Keratinocyte (primary cell): Measurements from ENCODE around the gene STARD8. TPM values are rescaled to one million over a fixed set of nuclear protein-coding genes. Genes with fewer than 3 reads are reported as not detected.

Experiments used
- DNase-seq: peaks from one replicate; pipeline ENCODE4 v3.0.0-alpha.2; 2011; ENCODE audit warnings: low read depth, missing footprints, low spot score
- FAIRE-seq: peaks from 2 replicates; lab custom pipeline; 2011; peaks lifted over from hg19 to GRCh38; lab: Jason Lieb, UNC
- H2AFZ ChIP-seq: 2 replicates; pipeline ENCODE4 v1.6.0; 2012; ENCODE audit warnings: low read length, control low read depth, inconsistent platforms; ENCODE audit not compliant: control insufficient read depth
- H3K27ac ChIP-seq: 2 replicates; pipeline ENCODE4 v1.5.1; 2011; ENCODE audit warnings: low read length; ENCODE audit not compliant: control insufficient read depth, insufficient read depth
- H3K27me3 ChIP-seq: 3 replicates; pipeline ENCODE4 v1.6.0; 2011; ENCODE audit warnings: low read length; ENCODE audit not compliant: control insufficient read depth, insufficient read depth; ENCODE audit errors: extremely low read depth
- H3K36me3 ChIP-seq, 2 experiments: 2 replicates in 1 of 2; 3 replicates in 1 of 2; pipeline ENCODE4 v1.5.1; 2011; ENCODE audit warnings: low read length in 2 of 2, mild to moderate bottlenecking in 1 of 2; ENCODE audit not compliant: control insufficient read depth in 2 of 2, insufficient read depth in 2 of 2; ENCODE audit errors: extremely low read depth in 1 of 2
- H3K4me1 ChIP-seq: 3 replicates; pipeline ENCODE4 v1.5.1; 2011; ENCODE audit warnings: low read length; ENCODE audit not compliant: control insufficient read depth, insufficient read depth; ENCODE audit errors: extremely low read depth
- H3K4me2 ChIP-seq: 3 replicates; pipeline ENCODE4 v1.6.0; 2011; ENCODE audit warnings: low read depth, low read length; ENCODE audit not compliant: control insufficient read depth, insufficient read depth; ENCODE audit errors: extremely low read depth
- H3K4me3 ChIP-seq, 3 experiments: fragments of 200-600 bp in 1 of 3; sonication (generic) in 1 of 3; 2 replicates in 2 of 3; 3 replicates in 1 of 3; pipeline ENCODE4 v1.5.1; 2011 to 2016; ENCODE audit warnings: low read length in 3 of 3, mild to moderate bottlenecking in 3 of 3, control low read depth in 2 of 3, inconsistent platforms in 1 of 3, low read depth in 1 of 3, mixed read lengths in 1 of 3, mixed run types in 1 of 3, moderate library complexity in 1 of 3; ENCODE audit not compliant: control insufficient read depth in 2 of 3, insufficient read depth in 2 of 3; ENCODE audit errors: extremely low read depth in 1 of 3
- H3K79me2 ChIP-seq: 2 replicates; pipeline ENCODE4 v1.6.0; 2012; ENCODE audit warnings: low read length; ENCODE audit not compliant: control insufficient read depth, insufficient read depth
- H3K9ac ChIP-seq: 3 replicates; pipeline ENCODE4 v1.6.0; 2011; ENCODE audit warnings: low read length; ENCODE audit not compliant: control insufficient read depth, insufficient read depth; ENCODE audit errors: extremely low read depth
- H3K9me1 ChIP-seq: 3 replicates; pipeline ENCODE4 v1.6.0; 2011; ENCODE audit warnings: low read length; ENCODE audit not compliant: control insufficient read depth, insufficient read depth; ENCODE audit errors: extremely low read depth
- H3K9me3 ChIP-seq: 2 replicates; pipeline ENCODE4 v1.5.1; 2012; ENCODE audit warnings: low read depth, low read length; ENCODE audit not compliant: control insufficient read depth
- H4K20me1 ChIP-seq: 3 replicates; pipeline ENCODE4 v1.6.0; 2011; ENCODE audit warnings: low read length; ENCODE audit not compliant: control insufficient read depth, insufficient read depth; ENCODE audit errors: extremely low read depth
- CTCF ChIP-seq, 3 experiments: IDR thresholded peaks in 1 of 3; conservative IDR thresholded peaks in 1 of 3; optimal IDR thresholded peaks in 1 of 3; 2 replicates in 2 of 3; 3 replicates in 1 of 3; pipeline versions ENCODE3 to v1.5.1; 2011; ENCODE audit warnings: low read length in 3 of 3, mild to moderate bottlenecking in 3 of 3, moderate library complexity in 2 of 3, control low read depth in 1 of 3, inconsistent platforms in 1 of 3; ENCODE audit not compliant: insufficient read depth in 2 of 3; ENCODE audit errors: extremely low read depth in 1 of 3
- EZH2 ChIP-seq: IDR thresholded peaks from one replicate; pipeline ENCODE4 v1.6.1; 2012; ENCODE audit warnings: inconsistent platforms, mild to moderate bottlenecking, low read length, moderate library complexity
- dilution Hi-C: fragments of 300-500 bp; cut with MboI; formaldehyde crosslinking; loops from one replicate; pipeline ENCODE4 v1.7.0; 2020; ENCODE audit warnings: low sequenced_read_pairs; ENCODE audit not compliant: extremely low pct_ligation_motif_present
- polyA plus RNA-seq, 5 experiments: library from polyadenylated mRNA; depleted of rRNA in 3 of 5; stranded (reverse) in 3 of 5; stranded (forward) in 1 of 5; unstranded in 1 of 5; fragments of >200 nt; gene quantifications; 1 replicate in 1 of 5; 2 replicates in 3 of 5; 3 replicates in 1 of 5; pipeline versions ENCODE4 v1.2.1 to v1.2.3, GENCODE V29; 2011 to 2012; ENCODE audit warnings: missing spikeins in 2 of 5, low read depth in 1 of 5, low replicate concordance in 1 of 5

The STARD8 gene
- polyA plus RNA-seq, 1 donor (not counting 4 experiments of a cell fraction or from before 2014, with no cell fraction given) = 0.07 TPM

GRCh38 chrX:68648960-68649359 lies 1.5 kb downstream of the STARD8 start:
- no peak for FAIRE-seq
- TF ChIP-seq EZH2 = no peak
- no peak for TF ChIP-seq CTCF (optimal IDR thresholded peaks at IDR 0.05 in 1 of 3, IDR thresholded peaks at IDR 0.05 in 1 of 3, conservative IDR thresholded peaks at IDR 0.05 in 1 of 3; ENCODE audit: extremely low read depth in 1 of 3, insufficient read depth in 2 of 3, low read length in 3 of 3)
- dilution Hi-C loops = no loop called here

GRCh38 chrX:68650491-68650890 lies 3.0 kb downstream of the STARD8 start:
- no peak for DNase-seq
- no peaks in the 10 kb centered on the region for H3K79me2 ChIP-seq
- H3K27me3 ChIP-seq = peaks cover 13% of the 10 kb centered on the region
- H3K36me3 ChIP-seq = no peaks in the 10 kb centered on the region
- H3K4me2 ChIP-seq = no peak overlapping the region
- no peak overlapping the region for H2AFZ ChIP-seq
- H3K9me1 ChIP-seq = no peaks in the 10 kb centered on the region
- no peak for TF ChIP-seq EZH2
- no peak for TF ChIP-seq CTCF (optimal IDR thresholded peaks at IDR 0.05 in 1 of 3, IDR thresholded peaks at IDR 0.05 in 1 of 3, conservative IDR thresholded peaks at IDR 0.05 in 1 of 3; ENCODE audit: extremely low read depth in 1 of 3, insufficient read depth in 2 of 3, low read length in 3 of 3)
- H3K4me1 ChIP-seq = peaks cover 3% of the 10 kb centered on the region
- dilution Hi-C loops = no loop called here
- H3K9me3 ChIP-seq = no peaks in the 10 kb centered on the region
- H3K4me3 ChIP-seq = no peak overlapping the region
- no peaks in the 10 kb centered on the region for H4K20me1 ChIP-seq
- no peak overlapping the region for H3K27ac ChIP-seq
- no peak overlapping the region for H3K9ac ChIP-seq
- FAIRE-seq = no peak

More at GRCh38 chrX:68648960-68649359, 1.5 kb downstream of the STARD8 start:
- H3K4me1 ChIP-seq = peaks cover 3% of the 10 kb centered on the region
- H3K9me1 ChIP-seq = no peaks in the 10 kb centered on the region
- H3K9me3 ChIP-seq = no peaks in the 10 kb centered on the region
- no peak overlapping the region for H3K4me3 ChIP-seq
- H4K20me1 ChIP-seq = no peaks in the 10 kb centered on the region
- no peak overlapping the region for H3K4me2 ChIP-seq
- no peak for DNase-seq
- H3K9ac ChIP-seq = no peak overlapping the region
- H3K36me3 ChIP-seq = no peaks in the 10 kb centered on the region
- no peak overlapping the region for H3K27ac ChIP-seq
- no peaks in the 10 kb centered on the region for H3K79me2 ChIP-seq
- no peak overlapping the region for H2AFZ ChIP-seq
- peaks cover 13% of the 10 kb centered on the region for H3K27me3 ChIP-seq
